Measurements from ENCODE around the gene DBP.

The DBP gene

GRCh38 chr19:48614436-48615230, 22.5 kb downstream of the DBP start, which contains the start of gene FAM83E:
Gene FAM83E, minus strand, starts transcription at chr19:48615076. Its CDS starts 1,704 bp downstream, at chr19:48613372.
- no peak within 1 kb of the TSS for H4K91ac ChIP-seq (ENCODE audit: low read depth, low read length, poor library complexity)
- no peak within 1 kb of the TSS for H3K4me3 ChIP-seq (ENCODE audit: low read length in 2 of 2)
- WGBS, 2 donors (ENCODE audit: extremely low coverage in 2 of 2, insufficient read length in 2 of 2, insufficient replicate concordance in 1 of 2) = no CpG with 5 or more reads among the region's 31 CpGs
- H4K8ac ChIP-seq (ENCODE audit: low read depth, low read length) = peak within 1 kb of the TSS; percentile 86
- H3K14ac ChIP-seq (ENCODE audit: low read length) = peak within 1 kb of the TSS; percentile 76
- H3K27ac ChIP-seq (replicated peaks; ENCODE audit: low read length) = peak within 1 kb of the TSS; percentile 81
- H3K9me3 ChIP-seq (replicated peaks in 1 of 2; ENCODE audit: control insufficient read depth in 2 of 2, insufficient read depth in 1 of 2, low read depth in 1 of 2, low read length in 2 of 2) = no peaks in the 10 kb centered on the region
- DNase-seq (ENCODE audit: low spot score) = no peak
- H3K4ac ChIP-seq (ENCODE audit: low read length) = peak within 1 kb of the TSS; percentile 53
- H2AFZ ChIP-seq (ENCODE audit: low read length) = no peak within 1 kb of the TSS
- H2BK15ac ChIP-seq (ENCODE audit: low read length) = peak within 1 kb of the TSS; percentile 34
- H3K23ac ChIP-seq (ENCODE audit: low read depth, low read length, poor library complexity) = peak within 1 kb of the TSS; percentile 95
- H3K4me2 ChIP-seq (ENCODE audit: insufficient read depth, low read length, poor library complexity, severe bottlenecking) = peak within 1 kb of the TSS; percentile 24
- peak within 1 kb of the TSS; percentile 97 for H2AK5ac ChIP-seq (ENCODE audit: low read depth, low read length)
- H3K9ac ChIP-seq (ENCODE audit: low read depth, low read length, poor library complexity) = peak within 1 kb of the TSS; percentile 72
- peaks cover 27 to 34% of the 10 kb centered on the region in 2 donors for H3K36me3 ChIP-seq (replicated peaks in 1 of 2; ENCODE audit: control insufficient read depth in 2 of 2, insufficient read depth in 2 of 2, low read length in 2 of 2)
- H3K4me1 ChIP-seq (ENCODE audit: control insufficient read depth in 2 of 2, insufficient read depth in 1 of 2, low read depth in 1 of 2, low read length in 2 of 2) = peaks cover 8 to 27% of the 10 kb centered on the region in 2 donors
- H3K18ac ChIP-seq (ENCODE audit: low read length) = peak within 1 kb of the TSS; percentile 89
- peak within 1 kb of the TSS; percentile 84 for H2BK5ac ChIP-seq (ENCODE audit: low read length)
- H2BK12ac ChIP-seq (ENCODE audit: low read length) = peak within 1 kb of the TSS; percentile 94
- peaks cover 9% of the 10 kb centered on the region for H3K79me1 ChIP-seq (ENCODE audit: low read depth, low read length)
- no peaks in the 10 kb centered on the region for H3K27me3 ChIP-seq (ENCODE audit: control insufficient read depth in 3 of 3, insufficient read depth in 3 of 3, low read depth in 1 of 3, low read length in 3 of 3)
- peak within 1 kb of the TSS; percentile 72 for H2BK120ac ChIP-seq (ENCODE audit: low read depth, low read length)

- Histone ChIP-seq H3K23ac (ENCODE audit: low read depth, low read length, poor library complexity) (peak overlapping the region; percentile 95), H3K14ac (ENCODE audit: low read length) (peak overlapping the region; percentile 76), H3K27me3 (ENCODE audit: control insufficient read depth in 3 of 3, insufficient read depth in 3 of 3, low read depth in 1 of 3, low read length in 3 of 3) (no peaks in the 10 kb centered on the region), H3K9ac (ENCODE audit: low read depth, low read length, poor library complexity) (peak overlapping the region; percentile 53), H3K9me3 (replicated peaks in 1 of 2; ENCODE audit: control insufficient read depth in 2 of 2, insufficient read depth in 1 of 2, low read depth in 1 of 2, low read length in 2 of 2) (no peaks in the 10 kb centered on the region), H3K4ac (ENCODE audit: low read length) (peak overlapping the region; percentile 53), H3K79me1 (ENCODE audit: low read depth, low read length) (peaks cover 9% of the 10 kb centered on the region), H2BK12ac (ENCODE audit: low read length) (peak overlapping the region; percentile 94), H2BK15ac (ENCODE audit: low read length) (peak overlapping the region; percentile 34), H4K91ac (ENCODE audit: low read depth, low read length, poor library complexity) (no peak overlapping the region), H3K27ac (replicated peaks; ENCODE audit: low read length) (peak overlapping the region; percentile 81), H2BK5ac (ENCODE audit: low read length) (peak overlapping the region; percentile 77), H2AFZ (ENCODE audit: low read length) (no peak overlapping the region), H3K36me3 (replicated peaks in 1 of 2; ENCODE audit: control insufficient read depth in 2 of 2, insufficient read depth in 2 of 2, low read length in 2 of 2) (peaks cover 27 to 34% of the 10 kb centered on the region in 2 donors), H3K4me2 (ENCODE audit: insufficient read depth, low read length, poor library complexity, severe bottlenecking) (no peak overlapping the region), H2BK120ac (ENCODE audit: low read depth, low read length) (peak overlapping the region; percentile 72), H2AK5ac (ENCODE audit: low read depth, low read length) (peak overlapping the region; percentile 97), H3K18ac (ENCODE audit: low read length) (peak overlapping the region; percentile 89), H4K8ac (ENCODE audit: low read depth, low read length) (peak overlapping the region; percentile 86), H3K4me3 (ENCODE audit: low read length in 2 of 2) (no peak overlapping the region), H3K4me1 (ENCODE audit: control insufficient read depth in 2 of 2, insufficient read depth in 1 of 2, low read depth in 1 of 2, low read length in 2 of 2) (peaks cover 8 to 27% of the 10 kb centered on the region in 2 donors)
- no CpG with 5 or more reads among the region's 13 CpGs for whole genome bisulfite sequencing, 2 donors (ENCODE audit: extremely low coverage in 2 of 2, insufficient read length in 2 of 2, insufficient replicate concordance in 1 of 2)
- DNase-seq (ENCODE audit: low spot score) = no peak
These were observed 23.2 kb downstream of the DBP start for GRCh38 chr19:48613852-48614435.

- H3K14ac ChIP-seq (ENCODE audit: low read length) = peak overlapping the region; percentile 31
- H3K23ac ChIP-seq (ENCODE audit: low read depth, low read length, poor library complexity) = peak overlapping the region; percentile 65
- no peak overlapping the region for H4K91ac ChIP-seq (ENCODE audit: low read depth, low read length, poor library complexity)
- H2BK12ac ChIP-seq (ENCODE audit: low read length) = peak overlapping the region; percentile 94
- peak overlapping the region; percentile 85 for H2BK15ac ChIP-seq (ENCODE audit: low read length)
- peaks cover 27 to 34% of the 10 kb centered on the region in 2 donors for H3K36me3 ChIP-seq (replicated peaks in 1 of 2; ENCODE audit: control insufficient read depth in 2 of 2, insufficient read depth in 2 of 2, low read length in 2 of 2)
- H3K9ac ChIP-seq (ENCODE audit: low read depth, low read length, poor library complexity) = peak overlapping the region; percentile 90
- H3K4me1 ChIP-seq (ENCODE audit: control insufficient read depth in 2 of 2, insufficient read depth in 1 of 2, low read depth in 1 of 2, low read length in 2 of 2) = peaks cover 8 to 27% of the 10 kb centered on the region in 2 donors
- no peak overlapping the region for H2AFZ ChIP-seq (ENCODE audit: low read length)
- H3K27me3 ChIP-seq (ENCODE audit: control insufficient read depth in 3 of 3, insufficient read depth in 3 of 3, low read depth in 1 of 3, low read length in 3 of 3) = no peaks in the 10 kb centered on the region
- DNase-seq (ENCODE audit: low spot score) = no peak
- peak overlapping the region; percentile 72 for H2BK120ac ChIP-seq (ENCODE audit: low read depth, low read length)
- no CpG with 5 or more reads among the region's 39 CpGs for whole genome bisulfite sequencing, 2 donors (ENCODE audit: extremely low coverage in 2 of 2, insufficient read length in 2 of 2, insufficient replicate concordance in 1 of 2)
- peak overlapping the region; percentile 77 for H2BK5ac ChIP-seq (ENCODE audit: low read length)
- H2AK5ac ChIP-seq (ENCODE audit: low read depth, low read length) = peak overlapping the region; percentile 97
- H3K4ac ChIP-seq (ENCODE audit: low read length) = no peak overlapping the region
- H4K8ac ChIP-seq (ENCODE audit: low read depth, low read length) = no peak overlapping the region
- no peak overlapping the region for H3K4me3 ChIP-seq (ENCODE audit: low read length in 2 of 2)
- H3K27ac ChIP-seq (replicated peaks; ENCODE audit: low read length) = peak overlapping the region; percentile 81
- peak overlapping the region; percentile 28 for H3K18ac ChIP-seq (ENCODE audit: low read length)
- peaks cover 9% of the 10 kb centered on the region for H3K79me1 ChIP-seq (ENCODE audit: low read depth, low read length)
- H3K4me2 ChIP-seq (ENCODE audit: insufficient read depth, low read length, poor library complexity, severe bottlenecking) = no peak overlapping the region
- no peaks in the 10 kb centered on the region for H3K9me3 ChIP-seq (replicated peaks in 1 of 2; ENCODE audit: control insufficient read depth in 2 of 2, insufficient read depth in 1 of 2, low read depth in 1 of 2, low read length in 2 of 2)
These were observed 23.9 kb downstream of the DBP start for GRCh38 chr19:48613024-48613851.

Data from neuronal stem cell (in vitro differentiated cells).